IPS DF 19.7 (cell line): ENCODE results near the gene APOA5.

Experiments
- DNase-seq: peaks from one replicate; pipeline ENCODE4 v3.0.0-alpha.2; 2013; ENCODE audit warnings: low read depth, low spot score

Gene APOA5

GRCh38 chr11:116797816-116798215 lies 6.1 kb upstream of the APOA5 start:
- DNase-seq: no peak

- no peak for DNase-seq
These were observed 4.9 kb upstream of the APOA5 start for GRCh38 chr11:116796548-116796947.

- DNase-seq: no peak
These were observed 3.2 kb upstream of the APOA5 start for GRCh38 chr11:116794851-116795250.

- no peak for DNase-seq
These were observed 2.1 kb upstream of the APOA5 start for GRCh38 chr11:116793772-116794097.

GRCh38 chr11:116792869-116793771 lies 1.4 kb upstream of the APOA5 start:
- DNase-seq: no peak

- no peak for DNase-seq
These were observed 627 bp upstream of the APOA5 start for GRCh38 chr11:116792144-116792868.

GRCh38 chr11:116791002-116791812 lies 472 bp downstream of the APOA5 start:
- DNase-seq: no peak

GRCh38 chr11:116790167-116791001 lies 1.3 kb downstream of the APOA5 start:
- DNase-seq: no peak

- no peak for DNase-seq
These were observed 2.7 kb downstream of the APOA5 start for GRCh38 chr11:116788975-116789374.

GRCh38 chr11:116788534-116788933 lies 3.1 kb downstream of the APOA5 start:
- DNase-seq: no peak

- no peak for DNase-seq
These were observed 3.7 kb downstream of the APOA5 start, which contains the start of gene ZPR1 for GRCh38 chr11:116787786-116788486. Gene ZPR1 (minus strand): TSS chr11:116788023. CDS start chr11:116787990, 33 bp downstream.

- DNase-seq: no peak
These were observed 4.3 kb downstream of the APOA5 start for GRCh38 chr11:116787436-116787785.

- no peak for DNase-seq
These were observed 4.7 kb downstream of the APOA5 start for GRCh38 chr11:116786966-116787365.

GRCh38 chr11:116786326-116786725 lies 5.4 kb downstream of the APOA5 start:
- DNase-seq: no peak

GRCh38 chr11:116782728-116783127 lies 9.0 kb downstream of the APOA5 start:
- DNase-seq: no peak

- no peak for DNase-seq
These were observed 13.1 kb downstream of the APOA5 start for GRCh38 chr11:116778556-116778955.

- DNase-seq: no peak
These were observed 14.6 kb downstream of the APOA5 start for GRCh38 chr11:116777056-116777455.

- no peak for DNase-seq
These were observed 15.1 kb downstream of the APOA5 start for GRCh38 chr11:116776522-116776984.

GRCh38 chr11:116775975-116776374 lies 15.7 kb downstream of the APOA5 start:
- DNase-seq: no peak

GRCh38 chr11:116774661-116775060 lies 17.0 kb downstream of the APOA5 start:
- DNase-seq: no peak
